OCI-LY3 (cell line): Measurements from ENCODE around the gene OARD1.
A peak's percentile ranks its signal among the peaks of the same experiment; 100 is the strongest.

Experiments
- H2AFZ ChIP-seq: fragments of 200-600, 300-600 bp; shearing (Covaris generic); 2 replicates; pipeline ENCODE4 v1.6.0; 2014; ENCODE audit warnings: antibody characterized with exemption, low read depth, low read length
- H3K27ac ChIP-seq: fragments of 200-600, 300-600 bp; sonication (generic); 2 replicates; pipeline ENCODE4 v1.5.1; 2014; ENCODE audit warnings: mild to moderate bottlenecking, low read length, moderate library complexity, mixed read lengths
- H3K27me3 ChIP-seq: fragments of 200-600, 300-600 bp; sonication (generic); 2 replicates; pipeline ENCODE4 v1.6.1; 2014; ENCODE audit warnings: low read depth, low read length, mixed read lengths
- H3K36me3 ChIP-seq: fragments of 200-600, 300-600 bp; sonication (generic); replicated peaks from 2 replicates; pipeline ENCODE3; 2014; ENCODE audit warnings: low read depth, low read length, mixed read lengths
- H3K4me1 ChIP-seq: fragments of 300-600, 200-600 bp; sonication (generic); 2 replicates; pipeline ENCODE4 v1.6.1; 2014; ENCODE audit warnings: low read length, mixed read lengths
- H3K4me2 ChIP-seq: fragments of 200-600, 300-600 bp; sonication (generic); 2 replicates; pipeline ENCODE4 v1.6.1; 2014; ENCODE audit warnings: low read length, mixed read lengths
- H3K4me3 ChIP-seq: fragments of 300-600, 200-600 bp; sonication (generic); 2 replicates; pipeline ENCODE4 v1.5.1; 2014; ENCODE audit warnings: antibody characterized with exemption, mild to moderate bottlenecking, low read length, moderate library complexity
- H3K79me2 ChIP-seq: fragments of 300-600, 200-600 bp; shearing (Covaris generic); 2 replicates; pipeline ENCODE4 v1.6.1; 2014; ENCODE audit warnings: mild to moderate bottlenecking, low read length, mixed read lengths
- H3K9ac ChIP-seq: fragments of 300-600, 200-600 bp; shearing (Covaris generic); 2 replicates; pipeline ENCODE4 v1.6.0; 2014; ENCODE audit warnings: mild to moderate bottlenecking, low read length, moderate library complexity
- H3K9me3 ChIP-seq: fragments of 200-600, 300-600 bp; shearing (Covaris generic); 2 replicates; pipeline ENCODE4 v1.6.1; 2014; ENCODE audit warnings: low read length, mixed read lengths; ENCODE audit not compliant: insufficient read depth
- H4K20me1 ChIP-seq: fragments of 200-600, 300-600 bp; sonication (generic); 2 replicates; pipeline ENCODE4 v1.6.1; 2016; ENCODE audit warnings: low read length, mixed read lengths; ENCODE audit not compliant: insufficient read depth
- EZH2phosphoT487 ChIP-seq: fragments of 200-600 bp; shearing (Covaris generic); IDR thresholded peaks from 2 replicates; pipeline ENCODE4 v1.6.1; 2018; ENCODE audit warnings: antibody characterized with exemption, mixed run types, low read depth
- TF ChIP-seq, protein P1 (sequence below): fragments of 200-600, 300-600 bp; sonication (generic); IDR thresholded peaks from 2 replicates; pipeline ENCODE4 v1.5.1; 2014; ENCODE audit warnings: antibody characterized with exemption, low read length, low read depth

The OARD1 gene

GRCh38 chr6:41075651-41076626 lies 3.8 kb upstream of the OARD1 start:
- Histone ChIP-seq H4K20me1 (peaks cover 37% of the 10 kb centered on the region), H3K27ac (no peak overlapping the region), H3K79me2 (peaks cover 80% of the 10 kb centered on the region), H3K27me3 (no peaks in the 10 kb centered on the region), H3K36me3 (peaks cover 24% of the 10 kb centered on the region), H3K4me2 (no peak overlapping the region), H3K9ac (no peak overlapping the region), H2AFZ (no peak overlapping the region), H3K4me3 (no peak overlapping the region), H3K9me3 (no peaks in the 10 kb centered on the region), H3K4me1 (peaks cover 26% of the 10 kb centered on the region)
- TF ChIP-seq EZH2phosphoT487, result no peak
- TF ChIP-seq, protein P1, sequence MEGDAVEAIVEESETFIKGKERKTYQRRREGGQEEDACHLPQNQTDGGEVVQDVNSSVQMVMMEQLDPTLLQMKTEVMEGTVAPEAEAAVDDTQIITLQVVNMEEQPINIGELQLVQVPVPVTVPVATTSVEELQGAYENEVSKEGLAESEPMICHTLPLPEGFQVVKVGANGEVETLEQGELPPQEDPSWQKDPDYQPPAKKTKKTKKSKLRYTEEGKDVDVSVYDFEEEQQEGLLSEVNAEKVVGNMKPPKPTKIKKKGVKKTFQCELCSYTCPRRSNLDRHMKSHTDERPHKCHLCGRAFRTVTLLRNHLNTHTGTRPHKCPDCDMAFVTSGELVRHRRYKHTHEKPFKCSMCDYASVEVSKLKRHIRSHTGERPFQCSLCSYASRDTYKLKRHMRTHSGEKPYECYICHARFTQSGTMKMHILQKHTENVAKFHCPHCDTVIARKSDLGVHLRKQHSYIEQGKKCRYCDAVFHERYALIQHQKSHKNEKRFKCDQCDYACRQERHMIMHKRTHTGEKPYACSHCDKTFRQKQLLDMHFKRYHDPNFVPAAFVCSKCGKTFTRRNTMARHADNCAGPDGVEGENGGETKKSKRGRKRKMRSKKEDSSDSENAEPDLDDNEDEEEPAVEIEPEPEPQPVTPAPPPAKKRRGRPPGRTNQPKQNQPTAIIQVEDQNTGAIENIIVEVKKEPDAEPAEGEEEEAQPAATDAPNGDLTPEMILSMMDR, result no peak

DNA sequence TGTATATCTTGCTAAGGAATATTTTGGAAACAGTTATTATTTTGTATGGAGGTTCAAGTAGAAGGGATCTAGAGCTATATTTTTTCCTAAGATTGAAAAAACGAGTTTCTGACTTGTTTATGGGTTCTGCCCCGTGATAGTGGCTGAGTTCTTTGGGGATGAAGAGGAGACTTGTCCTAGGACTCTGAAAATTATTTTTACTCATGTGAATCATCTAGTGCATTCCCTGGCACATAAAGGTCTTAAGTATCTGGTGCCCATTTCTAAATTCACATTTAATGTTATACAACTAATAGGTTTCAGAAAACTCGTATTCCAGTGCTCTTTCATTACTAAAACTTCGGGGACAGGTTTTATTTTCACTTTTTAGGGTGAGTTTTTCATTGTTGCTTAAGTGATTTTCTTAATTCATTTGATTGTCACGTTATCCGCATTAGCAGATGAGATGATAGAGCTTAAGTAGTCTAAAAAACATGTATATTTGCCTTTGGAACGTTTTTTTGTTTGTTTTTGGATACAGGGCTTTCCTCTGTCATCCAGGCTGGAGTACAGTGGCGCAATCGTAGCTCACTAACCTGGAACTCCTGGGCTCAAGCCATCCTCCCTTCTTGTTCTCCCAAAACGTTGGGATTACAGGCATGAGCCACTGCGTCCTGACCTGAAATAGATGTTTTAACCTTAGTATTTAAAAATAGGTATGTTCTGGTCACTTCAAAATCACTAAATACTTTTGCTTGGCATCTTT lies 2.7 kb upstream of the OARD1 start:
- H3K36me3 ChIP-seq, result peaks cover 19% of the 10 kb centered on the region
- H3K79me2 ChIP-seq, result peaks cover 77% of the 10 kb centered on the region

DNA sequence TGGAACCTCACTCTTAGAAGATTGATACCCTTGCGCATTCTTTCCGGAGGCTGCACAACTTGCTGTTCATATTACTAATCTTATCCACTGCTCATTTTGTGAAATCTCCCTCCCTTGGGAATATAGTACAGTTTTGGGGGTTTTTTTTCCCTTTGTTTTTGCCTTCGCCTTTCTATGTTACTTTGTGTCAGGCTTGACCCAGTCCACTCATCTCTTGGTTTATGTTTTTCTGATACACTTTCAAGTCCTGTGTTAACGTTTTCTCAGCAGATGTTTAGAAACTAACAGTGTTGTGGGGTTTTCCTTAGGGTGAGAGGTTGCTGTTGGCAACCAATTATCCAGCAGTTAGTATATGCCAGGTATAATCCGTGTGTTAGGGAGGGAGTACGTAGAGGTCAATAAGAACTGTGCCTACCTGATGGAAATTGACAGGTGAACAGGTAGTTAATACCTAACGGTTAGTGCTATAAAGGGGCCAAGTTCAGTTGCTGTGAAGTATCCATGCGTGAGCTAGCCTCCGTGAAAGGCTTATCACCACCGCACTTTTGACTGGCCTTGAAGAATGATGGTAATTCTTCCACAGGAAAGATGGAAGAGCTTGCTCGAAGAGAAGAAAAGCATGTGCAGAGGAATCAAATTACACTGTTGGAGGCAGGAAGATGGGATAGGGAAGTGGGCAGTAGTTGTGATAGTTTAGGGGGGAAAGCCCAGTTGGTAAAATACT lies 2.0 kb upstream of the OARD1 start:
- peaks cover 70% of the 10 kb centered on the region for H3K79me2 ChIP-seq
- H3K27me3 ChIP-seq, result no peaks in the 10 kb centered on the region
- TF ChIP-seq, protein P1, result no peak
- no peak for TF ChIP-seq EZH2phosphoT487
- H3K9ac ChIP-seq, result peak overlapping the region; percentile 97
- H3K4me2 ChIP-seq, result peak overlapping the region; percentile 96
- H3K4me1 ChIP-seq, result peaks cover 31% of the 10 kb centered on the region
- H4K20me1 ChIP-seq, result peaks cover 37% of the 10 kb centered on the region
- H3K4me3 ChIP-seq, result peak overlapping the region; percentile 77
- H3K27ac ChIP-seq, result peak overlapping the region; percentile 92
- H3K36me3 ChIP-seq, result peaks cover 16% of the 10 kb centered on the region
- no peaks in the 10 kb centered on the region for H3K9me3 ChIP-seq
- H2AFZ ChIP-seq, result no peak overlapping the region

More for the DNA sequence above, 2.7 kb upstream of the OARD1 start:
- peak overlapping the region; percentile 97; the same call in 1 of the 2 replicates for H3K9ac ChIP-seq
- H3K27me3 ChIP-seq, result no peaks in the 10 kb centered on the region
- H3K4me1 ChIP-seq, result peaks cover 31% of the 10 kb centered on the region
- H3K27ac ChIP-seq, result peak overlapping the region; percentile 92; the same call in 1 of the 2 replicates
- peak overlapping the region; percentile 77 for H3K4me3 ChIP-seq
- H3K9me3 ChIP-seq, result no peaks in the 10 kb centered on the region
- peak overlapping the region; percentile 96 for H3K4me2 ChIP-seq
- peaks cover 37% of the 10 kb centered on the region for H4K20me1 ChIP-seq
- TF ChIP-seq, protein P1, result no peak
- TF ChIP-seq EZH2phosphoT487, result no peak
- no peak overlapping the region for H2AFZ ChIP-seq
